Neutrophil (primary cell): Measurements from ENCODE around the gene MAP3K9.

ENCODE experiments used
- H3K27ac ChIP-seq: fragments of 200-600 bp; sonication (generic); 2 replicates; pipeline ENCODE4 v1.5.1; 2016; ENCODE audit warnings: mild to moderate bottlenecking, moderate library complexity
- H3K27me3 ChIP-seq: fragments of 200-600 bp; sonication (generic); 2 replicates; pipeline ENCODE4 v1.6.0; 2016; ENCODE audit warnings: mild to moderate bottlenecking
- H3K36me3 ChIP-seq: fragments of 200-600 bp; sonication (generic); 2 replicates; pipeline ENCODE4 v1.5.1; 2017
- H3K4me1 ChIP-seq, 2 experiments: fragments of 200-600 bp in 1 of 2; sonication (generic) in 1 of 2; 1 replicate in 1 of 2; 2 replicates in 1 of 2; pipeline versions ENCODE4 v1.5.1 to v1.6.1; 2013 to 2016; ENCODE audit warnings: low read depth in 1 of 2, low read length in 1 of 2, mild to moderate bottlenecking in 1 of 2, moderate library complexity in 1 of 2; ENCODE audit not compliant: control insufficient read depth in 1 of 2, insufficient read depth in 1 of 2
- H3K4me3 ChIP-seq, 2 experiments: fragments of 200-600 bp in 1 of 2; sonication (generic) in 1 of 2; 1 replicate in 1 of 2; 2 replicates in 1 of 2; pipeline ENCODE4 v1.5.1; 2013 to 2016; ENCODE audit warnings: low read depth in 1 of 2, low read length in 1 of 2, mild to moderate bottlenecking in 1 of 2, moderate library complexity in 1 of 2
- H3K9me3 ChIP-seq: fragments of 200-600 bp; sonication (generic); 2 replicates; pipeline ENCODE4 v1.5.1; 2016
- CTCF ChIP-seq: fragments of 200-600 bp; sonication (generic); IDR thresholded peaks from 2 replicates; pipeline ENCODE4 v1.5.1; 2016; ENCODE audit warnings: antibody characterized with exemption

MAP3K9 gene

DNA sequence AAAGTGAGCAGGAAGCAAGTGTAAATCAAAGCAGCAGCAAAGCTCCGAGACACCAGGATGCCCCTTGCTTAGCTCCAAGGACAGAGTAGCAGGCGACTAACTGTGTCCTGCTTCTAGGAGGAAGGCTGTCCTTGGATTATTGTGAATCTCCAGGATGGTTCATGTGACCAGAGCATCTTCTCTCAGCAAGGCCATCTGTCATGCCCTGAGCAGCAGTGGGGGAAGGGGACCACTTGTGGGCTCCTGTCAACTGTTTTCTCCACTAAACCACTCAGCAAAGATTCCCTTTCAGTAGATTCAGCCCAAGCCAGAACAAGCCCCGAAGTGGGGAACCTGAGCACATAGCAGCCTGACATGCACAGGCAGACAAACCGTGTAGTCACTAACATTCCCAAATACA lies 19.4 kb downstream of the MAP3K9 start:
- TF ChIP-seq CTCF = no peak
- H3K27me3 ChIP-seq = peaks cover 77% of the 10 kb centered on the region
- no peaks in the 10 kb centered on the region for H3K9me3 ChIP-seq
- H3K4me3 ChIP-seq = no peak overlapping the region
- no peaks in the 10 kb centered on the region for H3K4me1 ChIP-seq
- H3K36me3 ChIP-seq = no peaks in the 10 kb centered on the region
- no peak overlapping the region for H3K27ac ChIP-seq

DNA sequence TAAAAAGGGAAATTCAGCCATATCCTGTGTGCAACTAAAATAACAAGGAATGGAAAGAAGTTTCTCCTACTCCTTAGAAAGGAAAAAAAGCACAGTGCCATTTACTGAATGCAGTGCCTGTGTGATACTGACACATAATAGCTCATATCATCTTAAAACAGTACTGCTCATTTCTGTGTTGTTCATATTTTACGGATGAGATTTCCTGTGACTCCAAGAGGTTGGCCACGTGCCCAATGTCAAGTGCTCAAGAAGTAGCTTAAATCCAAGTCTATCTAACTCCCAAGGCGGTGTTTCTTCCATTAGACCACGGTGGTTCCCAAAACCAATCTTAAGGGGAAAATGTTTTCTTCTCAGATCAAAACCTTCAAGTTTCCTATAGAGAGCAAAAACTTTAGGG lies 20.0 kb downstream of the MAP3K9 start:
- no peak overlapping the region for H3K27ac ChIP-seq
- H3K27me3 ChIP-seq = peaks cover 83% of the 10 kb centered on the region
- no peak for TF ChIP-seq CTCF
- H3K4me3 ChIP-seq = no peak overlapping the region
- no peaks in the 10 kb centered on the region for H3K4me1 ChIP-seq
- no peaks in the 10 kb centered on the region for H3K9me3 ChIP-seq
- H3K36me3 ChIP-seq = no peaks in the 10 kb centered on the region

DNA sequence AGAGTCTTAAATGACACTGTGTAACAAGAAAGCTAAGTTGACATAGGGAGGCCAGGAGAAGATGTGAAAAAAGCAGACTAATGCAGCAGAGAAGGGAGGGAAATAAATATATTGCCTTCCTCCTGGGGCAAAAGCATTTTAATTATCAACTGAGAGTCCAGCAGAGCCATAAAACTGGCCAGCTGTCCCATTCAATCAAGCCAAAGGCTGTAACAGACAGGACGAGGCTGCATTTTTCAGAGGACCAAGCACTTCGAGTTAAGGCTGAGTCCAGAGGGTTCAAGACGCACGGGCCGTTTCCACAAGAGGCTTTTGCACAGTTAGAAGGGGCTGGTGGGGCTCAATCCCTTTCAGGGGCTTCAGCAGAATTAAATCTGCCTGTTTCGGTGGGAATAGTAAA lies 20.4 kb downstream of the MAP3K9 start:
- H3K36me3 ChIP-seq = no peaks in the 10 kb centered on the region
- no peak for TF ChIP-seq CTCF
- no peaks in the 10 kb centered on the region for H3K4me1 ChIP-seq
- H3K27me3 ChIP-seq = peaks cover 88% of the 10 kb centered on the region
- H3K9me3 ChIP-seq = no peaks in the 10 kb centered on the region
- no peak overlapping the region for H3K27ac ChIP-seq
- no peak overlapping the region for H3K4me3 ChIP-seq

- Histone ChIP-seq H3K27ac (no peak overlapping the region), H3K4me1 (no peaks in the 10 kb centered on the region), H3K9me3 (no peaks in the 10 kb centered on the region), H3K4me3 (no peak overlapping the region), H3K27me3 (peaks cover 97% of the 10 kb centered on the region), H3K36me3 (no peaks in the 10 kb centered on the region)
- TF ChIP-seq CTCF = no peak
These were observed 23.8 kb downstream of the MAP3K9 start for GRCh38 chr14:70785556-70785955.

GRCh38 chr14:70784886-70785285 lies 24.4 kb downstream of the MAP3K9 start:
- Histone ChIP-seq H3K27me3 (peaks cover 97% of the 10 kb centered on the region), H3K4me3 (no peak overlapping the region), H3K9me3 (no peaks in the 10 kb centered on the region), H3K4me1 (no peaks in the 10 kb centered on the region), H3K36me3 (no peaks in the 10 kb centered on the region), H3K27ac (no peak overlapping the region)
- TF ChIP-seq CTCF = no peak

DNA sequence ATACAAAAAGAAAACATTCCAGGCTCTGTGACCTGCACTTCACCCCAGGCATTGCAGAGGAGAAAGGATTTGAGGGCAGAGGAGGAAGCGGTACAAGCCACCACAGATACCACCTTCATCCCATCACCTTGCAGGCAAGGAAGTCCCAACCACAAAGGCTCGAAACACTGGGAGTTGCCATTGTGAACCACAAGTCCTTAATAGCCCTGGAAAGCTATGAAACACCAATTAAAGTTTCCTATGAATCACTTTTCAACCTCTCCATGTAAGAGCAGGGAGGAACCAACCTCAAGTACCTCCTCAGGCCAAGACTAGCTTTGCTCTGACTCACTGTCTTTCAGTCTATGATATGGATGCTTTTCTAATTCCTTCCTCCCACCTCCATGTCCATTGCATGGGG lies 27.0 kb downstream of the MAP3K9 start:
- no peaks in the 10 kb centered on the region for H3K9me3 ChIP-seq
- no peaks in the 10 kb centered on the region for H3K4me1 ChIP-seq
- no peak overlapping the region for H3K27ac ChIP-seq
- H3K4me3 ChIP-seq = no peak overlapping the region
- no peaks in the 10 kb centered on the region for H3K36me3 ChIP-seq
- no peak for TF ChIP-seq CTCF
- peaks cover 95% of the 10 kb centered on the region for H3K27me3 ChIP-seq
